Colon (tissue), 2 donors: ENCODE results near the gene COG7.
"Not testable (repeated sequence)": the region's sequence is repeated elsewhere in the genome, so short reads cannot be mapped to it uniquely, and the experiment has no call there.

Experiments
- FAIRE-seq: peaks from 2 replicates; lab custom pipeline; 2012; peaks lifted over from hg19 to GRCh38; lab: Jason Lieb, UNC
- donor health status: control.
- donor health status: control.

The COG7 gene

DNA sequence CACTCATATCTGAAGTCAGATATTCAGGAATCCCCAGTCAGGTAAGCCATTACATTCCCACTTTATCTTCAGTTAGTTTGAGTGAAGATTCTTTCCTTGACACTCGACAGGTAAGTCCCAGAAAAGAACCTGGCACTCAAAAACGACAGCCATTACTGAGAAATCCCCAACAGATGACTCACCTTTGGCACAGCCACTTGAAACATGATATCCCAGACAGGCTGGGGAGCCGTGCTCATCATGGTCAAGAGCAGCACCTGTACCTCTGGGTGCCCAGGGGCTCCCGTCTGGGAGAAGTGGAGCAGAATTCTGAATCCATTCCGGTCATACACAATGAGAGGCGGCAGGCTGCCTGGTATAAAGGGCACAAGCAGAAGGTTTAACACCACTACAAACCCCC, 16.8 kb upstream of the COG7 start:
- no peak for FAIRE-seq

DNA sequence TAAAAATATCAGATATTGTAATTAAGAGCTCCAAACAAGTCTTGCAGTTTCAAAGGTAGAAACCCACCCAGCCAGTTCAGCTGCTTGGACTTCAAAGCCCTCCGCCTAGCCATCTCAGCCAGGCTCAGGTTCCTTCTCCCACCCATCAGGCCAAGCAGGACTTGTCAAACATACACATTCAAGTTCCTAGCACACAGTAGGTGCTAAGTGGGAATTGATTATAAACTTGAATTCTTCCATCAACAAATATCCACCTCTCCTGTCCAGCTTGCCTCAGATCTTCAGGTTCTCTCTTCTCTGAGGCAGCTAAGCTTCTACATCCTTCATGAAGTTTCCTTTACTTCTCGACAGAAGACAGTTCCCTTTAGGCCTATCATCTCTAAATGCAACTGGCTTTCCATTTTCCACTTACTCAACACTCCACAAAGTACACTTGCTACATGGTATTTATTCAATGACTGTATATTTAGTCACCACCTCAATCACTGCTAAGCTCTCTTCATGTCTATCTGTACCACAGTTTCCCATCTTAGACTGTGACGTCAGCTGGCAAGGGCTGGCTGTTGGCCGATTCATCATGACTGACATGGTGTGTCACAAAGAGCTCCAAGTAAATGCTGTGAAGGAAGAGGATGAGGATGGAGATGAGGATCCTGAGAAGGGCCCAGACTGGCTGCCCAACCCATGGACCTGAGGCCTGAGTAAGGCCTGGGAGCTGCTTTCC, 13.3 kb upstream of the COG7 start:
- FAIRE-seq: no peak

DNA sequence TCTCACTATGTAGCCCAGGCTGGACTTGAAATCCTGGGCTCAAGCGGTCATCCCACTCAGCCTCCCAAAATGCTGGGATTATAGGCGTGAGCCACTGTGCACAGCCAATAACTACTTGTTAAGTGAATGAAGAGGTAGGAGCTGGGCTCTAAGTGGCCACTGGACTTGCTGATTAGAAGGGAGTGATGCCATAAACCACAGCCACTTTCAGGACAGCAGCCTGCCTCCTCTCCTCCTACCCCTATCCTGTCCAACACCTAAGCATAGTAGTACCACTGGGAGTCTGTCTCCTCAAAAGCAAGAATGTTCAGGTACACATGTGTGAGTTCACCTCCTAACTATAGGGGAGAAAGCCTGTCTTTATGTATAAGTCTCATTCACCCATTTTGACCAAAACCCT, 12.2 kb upstream of the COG7 start:
- FAIRE-seq: no peak

DNA sequence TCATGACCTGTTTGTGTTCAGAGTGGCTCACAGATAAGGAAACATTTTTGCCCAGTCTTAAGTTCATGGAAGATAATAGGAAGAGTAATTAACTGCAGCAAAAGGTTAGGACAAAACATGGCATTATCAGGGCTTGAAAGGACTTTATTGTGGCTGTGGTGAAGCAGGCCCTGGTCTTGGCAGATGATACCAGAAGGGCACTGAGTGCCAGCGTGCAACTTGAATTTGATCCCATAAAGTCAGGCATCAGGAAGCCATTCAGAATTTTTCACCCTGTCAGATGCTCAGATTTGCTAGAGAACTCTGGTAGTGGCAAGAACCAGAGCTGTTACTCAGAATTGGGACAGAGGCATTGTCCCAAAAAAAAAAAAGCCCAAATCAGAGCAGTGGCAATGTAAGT, 11.2 kb upstream of the COG7 start:
- no peak for FAIRE-seq

DNA sequence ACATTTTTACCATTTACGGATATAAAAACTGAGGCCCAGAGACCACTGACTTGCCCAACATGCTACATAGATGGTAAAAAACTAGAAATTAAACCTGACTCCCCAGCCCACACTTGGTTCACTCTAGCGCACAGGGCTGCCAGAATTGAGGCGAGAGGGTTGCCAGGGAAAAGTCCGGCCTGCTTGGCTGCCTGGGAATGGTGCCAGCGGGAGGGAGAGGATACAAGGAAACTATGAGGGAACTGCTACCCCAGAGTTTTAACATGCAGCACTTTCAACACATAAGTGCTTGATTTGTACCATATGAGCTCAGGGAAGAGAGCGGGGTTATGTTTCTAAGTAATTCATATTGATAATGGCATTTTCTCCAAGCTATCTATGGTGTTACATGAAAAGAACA, 10.0 kb upstream of the COG7 start:
- not testable (repeated sequence) for FAIRE-seq

DNA sequence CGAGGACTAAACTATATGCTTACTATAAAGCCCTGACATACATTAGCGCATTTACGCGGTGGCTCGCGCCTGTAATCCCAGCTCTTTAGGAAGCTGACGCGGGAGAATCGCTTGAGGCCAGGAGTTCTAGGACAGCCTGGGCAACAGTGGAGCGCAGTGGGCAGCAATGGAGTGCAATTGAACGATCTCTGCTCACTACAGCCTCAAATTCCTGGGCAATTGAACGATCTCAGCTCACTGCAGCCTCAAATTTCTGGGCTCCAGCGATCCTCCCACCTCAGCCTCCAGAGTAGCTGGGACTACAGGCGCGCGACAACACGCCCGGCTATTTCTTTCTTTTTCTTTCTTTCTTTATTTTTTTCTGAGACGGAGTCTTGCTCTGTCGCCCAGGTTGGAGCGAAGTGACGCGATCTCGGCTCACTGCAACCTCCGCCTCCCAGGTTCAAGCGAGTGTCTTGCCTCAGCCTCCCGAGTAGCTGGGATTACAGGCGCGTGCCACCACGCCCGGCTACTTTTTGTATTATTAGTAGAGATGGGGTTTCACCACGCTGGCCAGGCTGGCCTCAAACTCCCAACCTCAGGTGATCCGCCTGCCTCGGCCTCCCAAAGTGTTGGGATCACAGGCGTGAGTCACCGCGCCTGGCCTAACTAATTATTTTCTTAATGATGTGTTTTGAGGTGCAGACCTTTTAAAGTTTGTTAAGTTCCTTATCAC, 506 bp upstream of the COG7 start:
- no peak for FAIRE-seq

DNA sequence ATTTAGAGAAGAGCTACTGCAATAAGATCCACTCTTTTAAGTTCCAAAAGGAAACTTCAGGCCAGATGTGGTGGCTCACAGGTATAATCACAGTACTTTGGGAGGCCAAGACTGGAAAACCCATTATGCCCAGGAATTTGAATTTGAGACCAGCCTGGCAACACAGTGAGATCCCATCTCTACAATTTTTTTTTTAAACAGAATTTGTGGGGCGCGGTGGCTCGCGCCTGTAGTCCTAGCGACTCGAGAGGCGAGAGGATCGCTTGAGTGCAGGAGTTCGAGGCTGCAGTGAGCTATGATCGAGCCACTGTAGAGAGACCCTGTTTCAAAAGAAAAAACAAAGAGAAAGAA, 793 bp downstream of the COG7 start:
- no peak for FAIRE-seq

DNA sequence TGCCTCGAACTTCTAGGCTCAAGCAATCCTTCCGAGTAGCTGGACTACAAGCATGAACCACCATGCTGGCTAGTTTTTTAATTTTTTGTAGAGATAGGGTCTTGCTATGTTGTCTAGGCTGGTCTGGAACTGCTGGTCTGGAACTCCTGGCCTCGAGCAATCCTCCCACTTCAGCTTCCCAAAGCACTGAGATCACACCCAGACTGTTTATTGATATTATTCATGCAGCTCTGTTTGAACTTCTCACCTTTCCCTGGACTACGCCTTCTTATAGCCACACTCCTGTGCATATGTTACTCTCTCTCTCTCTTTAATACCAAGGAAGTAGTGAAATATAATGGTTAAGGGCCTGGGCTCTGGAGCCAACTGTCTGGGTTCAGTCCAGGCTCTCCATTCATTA, 4.6 kb downstream of the COG7 start:
- no peak for FAIRE-seq

GRCh38 chr16:23437542-23437941, 15.4 kb downstream of the COG7 start:
- not testable (repeated sequence) for FAIRE-seq

DNA sequence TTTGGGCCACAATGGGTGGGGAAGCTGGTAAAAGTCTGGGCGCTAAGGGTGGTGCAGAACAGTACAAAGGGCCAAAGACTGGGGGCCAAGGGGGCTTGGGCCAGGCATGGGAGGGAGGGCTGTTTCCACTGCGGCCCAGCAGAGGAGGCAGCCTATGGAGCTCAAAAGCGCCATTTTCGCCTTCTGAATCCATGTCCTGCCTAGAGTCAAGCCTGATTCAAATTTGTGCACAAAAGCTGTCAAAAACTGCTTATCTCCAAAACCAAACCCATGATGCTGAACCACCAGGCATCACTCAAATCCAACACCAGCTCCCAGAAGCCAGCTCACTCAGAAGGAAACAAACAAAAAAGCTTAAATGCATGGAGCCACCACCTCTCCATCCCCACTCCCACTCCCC, 16.0 kb downstream of the COG7 start:
- no peak for FAIRE-seq

GRCh38 chr16:23435500-23435899, 17.5 kb downstream of the COG7 start:
- no peak for FAIRE-seq

- no peak for FAIRE-seq
These were observed 18.6 kb downstream of the COG7 start for GRCh38 chr16:23434380-23434779.

DNA sequence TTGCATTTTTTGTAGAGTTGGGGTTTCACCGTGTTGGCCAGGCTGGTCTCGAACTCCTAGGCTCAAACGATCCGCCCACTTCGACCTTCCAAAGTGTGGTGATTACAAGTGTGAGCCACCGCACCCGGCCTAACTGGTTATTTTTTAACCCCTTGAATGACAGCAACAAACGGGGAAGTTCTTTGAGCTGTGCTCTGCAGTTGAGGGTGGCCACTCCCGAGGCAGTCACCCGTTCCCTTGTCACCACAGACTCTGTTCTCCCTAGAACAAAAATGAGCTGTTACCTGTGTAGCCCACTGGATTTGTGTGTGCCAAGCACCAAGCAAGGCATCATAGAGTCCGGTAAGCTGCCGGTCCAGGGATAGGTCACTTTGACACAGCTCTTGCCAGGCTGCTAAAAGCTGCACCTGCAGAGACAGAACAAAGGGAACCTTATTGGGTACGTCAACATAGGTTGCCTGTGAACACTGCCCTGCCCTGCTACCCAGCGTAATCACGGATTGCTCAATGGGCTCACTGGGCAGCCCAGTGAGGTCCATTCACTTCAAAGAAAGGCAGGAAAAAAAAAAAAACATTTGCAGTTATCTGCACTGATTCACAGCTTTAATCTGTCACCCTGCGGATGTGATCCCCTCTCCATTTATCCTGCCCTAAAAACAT, 19.6 kb downstream of the COG7 start:
- no peak for FAIRE-seq

DNA sequence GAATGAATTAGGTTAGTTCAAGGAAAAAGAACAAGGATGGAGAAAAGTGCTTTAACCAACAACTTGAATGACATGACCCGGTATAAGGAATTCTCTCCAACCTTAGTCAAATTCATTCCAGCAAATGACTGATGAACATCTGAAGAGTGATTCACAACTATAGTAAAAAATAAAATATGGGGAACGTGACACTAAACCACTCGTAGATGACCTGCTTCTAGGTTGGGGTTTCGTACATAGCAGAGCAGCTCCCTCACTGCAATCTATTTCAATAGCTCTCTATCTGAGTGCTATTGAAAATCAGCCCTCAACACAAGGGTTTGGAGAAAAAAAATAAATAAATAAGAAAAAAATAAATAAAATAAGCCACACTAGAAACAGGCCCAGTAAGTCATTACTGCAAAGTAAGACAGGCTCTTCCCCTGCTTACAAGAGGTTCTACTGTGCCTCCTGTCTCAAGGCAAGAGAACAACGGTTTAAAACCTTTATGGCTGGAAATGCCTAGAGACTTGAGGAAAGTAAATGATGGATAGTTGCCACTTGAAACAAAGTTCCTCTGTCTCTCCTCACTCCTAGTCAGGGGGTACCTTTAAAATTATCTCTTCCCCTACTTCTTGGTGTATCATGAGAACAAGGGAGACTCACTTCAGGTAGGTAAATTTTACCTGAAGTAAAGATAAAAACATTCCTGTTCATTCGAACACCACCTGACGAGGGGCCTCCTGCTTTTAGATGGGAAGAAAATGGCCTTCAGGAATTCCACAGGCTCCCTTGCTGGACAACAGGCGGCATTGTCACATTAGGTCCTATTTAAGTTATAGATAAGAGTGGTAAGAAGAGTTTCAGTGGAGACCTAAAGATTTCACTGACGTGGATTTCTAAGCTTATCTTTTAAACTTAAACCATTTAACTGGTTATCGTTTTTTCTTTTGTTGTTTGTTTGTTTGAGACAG, 20.5 kb downstream of the COG7 start:
- no peak for FAIRE-seq

DNA sequence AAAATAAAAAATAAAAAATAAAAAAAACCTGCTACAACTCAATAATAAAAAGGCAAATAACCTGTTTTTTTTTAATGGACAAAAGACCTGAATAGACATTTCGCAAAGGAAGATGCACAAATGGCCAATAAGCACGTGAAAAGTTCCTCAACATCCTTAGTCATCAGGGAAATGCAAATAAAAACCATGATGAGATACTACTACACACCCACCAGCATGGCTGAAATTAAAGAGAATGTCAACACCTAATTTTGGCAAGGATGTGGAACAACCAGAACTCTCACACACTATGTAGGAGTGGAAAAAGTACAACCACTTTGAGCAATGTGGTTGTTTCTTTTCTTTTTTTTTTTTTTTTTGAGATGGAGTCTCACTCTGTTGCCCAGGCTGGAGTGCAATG, 24.6 kb downstream of the COG7 start:
- no peak for FAIRE-seq

DNA sequence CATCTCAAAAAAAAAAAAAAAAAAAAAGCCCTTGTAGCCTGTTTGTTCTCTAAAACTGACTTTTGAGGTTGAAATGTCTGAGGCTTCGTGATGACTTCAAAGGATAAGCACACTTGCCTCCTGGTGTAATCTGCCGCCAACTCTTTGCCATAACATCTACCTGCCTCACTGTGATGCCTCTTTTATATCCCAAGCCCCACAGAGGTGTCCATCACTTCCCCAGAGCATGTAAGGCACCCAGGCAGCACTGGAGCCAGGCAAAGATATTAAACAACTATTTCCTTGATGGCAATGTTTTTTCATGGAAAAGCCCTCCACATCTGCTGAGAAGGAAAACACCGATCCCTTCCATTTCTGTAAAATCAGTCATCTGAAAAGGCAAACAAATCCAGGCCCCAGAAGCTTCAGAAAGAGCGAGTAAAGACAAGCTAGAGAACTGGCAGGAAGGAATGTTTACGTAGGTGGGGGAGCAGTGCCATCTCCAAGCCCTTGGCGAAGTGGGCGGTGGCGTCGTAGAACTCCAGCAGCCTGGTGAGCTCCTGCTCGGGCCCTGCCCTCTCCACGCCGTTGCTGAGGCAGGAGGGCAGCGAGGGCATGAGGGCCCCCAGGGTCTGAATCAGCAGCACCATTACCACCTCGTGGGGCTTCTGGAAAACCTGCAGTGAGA, 28.6 kb downstream of the COG7 start:
- no peak for FAIRE-seq

- FAIRE-seq: no peak
These were observed 29.4 kb downstream of the COG7 start for GRCh38 chr16:23423496-23424049.

- FAIRE-seq: no peak
These were observed 33.0 kb downstream of the COG7 start for GRCh38 chr16:23420011-23420410.

GRCh38 chr16:23416816-23417215, 36.2 kb downstream of the COG7 start:
- FAIRE-seq: no peak

DNA sequence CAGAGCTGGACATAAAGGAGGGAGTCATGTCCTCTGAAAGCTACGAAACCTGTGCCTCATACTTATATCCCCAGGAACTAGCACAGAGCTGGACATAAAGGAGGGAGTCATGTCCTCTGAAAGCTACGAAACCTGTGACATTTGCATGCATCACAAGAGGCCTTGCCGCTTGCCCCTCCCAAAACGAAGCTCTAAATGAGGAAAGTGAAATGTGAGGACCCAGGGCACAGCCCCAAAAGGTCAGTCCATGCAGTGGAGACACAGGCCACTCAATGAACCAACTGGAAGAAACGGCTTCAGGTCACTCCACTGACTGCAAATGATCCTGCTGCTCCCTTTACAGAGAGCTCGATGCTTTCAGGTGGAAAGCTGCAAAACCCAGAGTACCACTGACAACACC, 38.3 kb downstream of the COG7 start:
- no peak for FAIRE-seq

DNA sequence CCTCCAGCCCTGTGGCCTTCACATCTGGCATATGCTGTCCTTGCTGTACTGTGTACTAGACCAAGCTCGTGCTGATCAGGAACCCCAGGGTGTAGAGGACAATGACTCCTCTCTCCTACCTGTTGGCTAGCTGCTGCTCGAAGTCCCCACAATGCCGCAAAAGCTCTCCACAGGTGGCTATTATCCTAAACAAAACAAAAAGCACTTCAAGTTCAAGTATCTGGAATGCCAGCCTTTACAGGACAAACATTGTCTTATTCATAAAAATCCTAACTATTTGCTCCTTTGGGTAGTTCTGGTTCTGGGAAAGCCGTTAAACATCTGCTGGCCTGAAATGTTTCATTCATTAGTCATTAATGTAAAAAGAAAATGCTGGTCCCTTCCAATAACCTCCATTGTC, 42.8 kb downstream of the COG7 start:
- no peak for FAIRE-seq

DNA sequence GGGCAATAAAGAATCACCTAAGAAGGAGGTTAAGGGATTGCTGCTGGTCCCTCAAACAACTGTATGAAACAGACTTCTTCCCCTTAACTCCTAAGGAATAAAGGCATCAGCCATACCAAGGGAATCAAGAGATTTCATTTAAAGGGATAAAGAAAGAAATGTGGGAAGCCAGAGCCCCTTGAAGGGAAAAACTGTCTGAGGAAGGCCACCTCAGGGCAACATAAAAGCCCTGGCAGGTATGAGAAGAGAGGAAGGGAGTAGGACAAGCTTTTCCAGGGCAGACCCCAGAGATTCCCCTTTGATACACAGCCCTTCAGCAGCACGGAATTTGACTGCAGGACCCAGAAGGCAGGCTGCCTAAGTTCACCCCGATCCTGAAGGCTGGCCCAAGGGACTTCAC, 43.5 kb downstream of the COG7 start:
- no peak for FAIRE-seq
